Bronchial epithelial cell (primary cell): Measurements from ENCODE around the gene C4BPB. TPM values are rescaled to one million over a fixed set of nuclear protein-coding genes. Genes with fewer than 3 reads are reported as not detected.
A peak's percentile ranks its signal among the peaks of the same experiment; 100 is the strongest.

Source experiments
- DNase-seq: peaks from one replicate; pipeline ENCODE4 v3.0.0-alpha.2; 2010; ENCODE audit warnings: low read depth
- FAIRE-seq: peaks from 2 replicates; lab custom pipeline; 2011; peaks lifted over from hg19 to GRCh38; lab: Jason Lieb, UNC
- H3K27me3 ChIP-seq: 2 replicates; pipeline ENCODE4 v1.5.1; 2011; ENCODE audit warnings: low read length; ENCODE audit not compliant: control insufficient read depth, insufficient read depth
- H3K36me3 ChIP-seq: 2 replicates; pipeline ENCODE4 v1.5.1; 2011; ENCODE audit warnings: low read length; ENCODE audit not compliant: control insufficient read depth, insufficient read depth
- H3K4me3 ChIP-seq: 2 replicates; pipeline ENCODE4 v1.5.1; 2011; ENCODE audit warnings: mild to moderate bottlenecking, low read depth, low read length, control low read depth
- total RNA-seq: library from RNA; depleted of rRNA; stranded (reverse); fragments of >200 nt; gene quantifications from 2 replicates; pipeline ENCODE4 v1.2.1, GENCODE V29; 2014
- TF ChIP-seq, protein P1 (sequence below): IDR thresholded peaks from 2 replicates; pipeline ENCODE4 v1.5.1; 2011; ENCODE audit warnings: mild to moderate bottlenecking, moderate library complexity, low read length, control low read depth, inconsistent platforms; ENCODE audit not compliant: insufficient read depth, severe bottlenecking

Gene C4BPB
- total RNA-seq, 1 donor from 2014 or later, result not detected

DNA sequence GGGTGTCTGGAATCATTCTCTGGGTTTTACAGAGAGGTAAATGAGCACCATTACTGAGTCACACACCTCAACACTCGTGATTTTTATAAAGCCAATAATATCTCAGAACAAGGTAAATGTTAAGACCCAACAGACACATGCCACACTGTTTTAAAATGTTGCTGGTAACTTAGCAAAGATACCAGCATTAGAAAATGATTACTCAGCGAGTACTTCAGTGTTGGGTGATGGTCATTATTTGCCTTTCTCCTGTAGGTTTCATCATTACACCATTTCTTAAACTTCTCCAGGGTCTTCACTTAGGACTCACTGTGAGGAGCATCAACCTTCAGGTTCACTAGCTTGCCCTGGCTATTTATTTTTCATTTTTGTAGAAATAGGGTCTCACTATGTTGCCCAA lies 6.9 kb upstream of the C4BPB start:
- H3K36me3 ChIP-seq, result no peaks in the 10 kb centered on the region
- DNase-seq (no peak), FAIRE-seq (no peak)
- TF ChIP-seq, protein P1, sequence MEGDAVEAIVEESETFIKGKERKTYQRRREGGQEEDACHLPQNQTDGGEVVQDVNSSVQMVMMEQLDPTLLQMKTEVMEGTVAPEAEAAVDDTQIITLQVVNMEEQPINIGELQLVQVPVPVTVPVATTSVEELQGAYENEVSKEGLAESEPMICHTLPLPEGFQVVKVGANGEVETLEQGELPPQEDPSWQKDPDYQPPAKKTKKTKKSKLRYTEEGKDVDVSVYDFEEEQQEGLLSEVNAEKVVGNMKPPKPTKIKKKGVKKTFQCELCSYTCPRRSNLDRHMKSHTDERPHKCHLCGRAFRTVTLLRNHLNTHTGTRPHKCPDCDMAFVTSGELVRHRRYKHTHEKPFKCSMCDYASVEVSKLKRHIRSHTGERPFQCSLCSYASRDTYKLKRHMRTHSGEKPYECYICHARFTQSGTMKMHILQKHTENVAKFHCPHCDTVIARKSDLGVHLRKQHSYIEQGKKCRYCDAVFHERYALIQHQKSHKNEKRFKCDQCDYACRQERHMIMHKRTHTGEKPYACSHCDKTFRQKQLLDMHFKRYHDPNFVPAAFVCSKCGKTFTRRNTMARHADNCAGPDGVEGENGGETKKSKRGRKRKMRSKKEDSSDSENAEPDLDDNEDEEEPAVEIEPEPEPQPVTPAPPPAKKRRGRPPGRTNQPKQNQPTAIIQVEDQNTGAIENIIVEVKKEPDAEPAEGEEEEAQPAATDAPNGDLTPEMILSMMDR, result no peak
- no peak overlapping the region for H3K4me3 ChIP-seq
- H3K27me3 ChIP-seq, result no peaks in the 10 kb centered on the region

DNA sequence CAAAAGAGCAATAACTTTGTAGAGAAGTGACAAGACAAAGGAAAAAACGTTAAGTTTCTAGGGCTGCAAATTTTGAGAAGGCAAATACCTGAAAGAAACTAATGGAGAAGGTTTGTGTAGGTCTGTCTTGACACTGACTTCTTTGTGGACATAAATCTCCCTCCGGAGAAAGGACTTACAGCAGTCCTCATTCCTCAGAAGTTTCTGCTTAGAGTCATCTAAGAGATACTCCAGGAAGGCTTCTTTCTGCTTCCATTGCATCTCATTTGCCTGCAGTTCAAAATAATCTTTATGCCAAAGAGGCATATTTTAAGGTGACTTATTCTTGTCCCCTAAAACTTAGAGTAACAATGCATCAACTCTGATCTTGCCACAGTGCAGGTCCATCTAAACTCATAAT lies 4.4 kb upstream of the C4BPB start:
- TF ChIP-seq, protein P1, result no peak
- Histone ChIP-seq H3K27me3 (no peaks in the 10 kb centered on the region), H3K4me3 (no peak overlapping the region), H3K36me3 (no peaks in the 10 kb centered on the region)
- FAIRE-seq, result no peak
- DNase-seq, result no peak

DNA sequence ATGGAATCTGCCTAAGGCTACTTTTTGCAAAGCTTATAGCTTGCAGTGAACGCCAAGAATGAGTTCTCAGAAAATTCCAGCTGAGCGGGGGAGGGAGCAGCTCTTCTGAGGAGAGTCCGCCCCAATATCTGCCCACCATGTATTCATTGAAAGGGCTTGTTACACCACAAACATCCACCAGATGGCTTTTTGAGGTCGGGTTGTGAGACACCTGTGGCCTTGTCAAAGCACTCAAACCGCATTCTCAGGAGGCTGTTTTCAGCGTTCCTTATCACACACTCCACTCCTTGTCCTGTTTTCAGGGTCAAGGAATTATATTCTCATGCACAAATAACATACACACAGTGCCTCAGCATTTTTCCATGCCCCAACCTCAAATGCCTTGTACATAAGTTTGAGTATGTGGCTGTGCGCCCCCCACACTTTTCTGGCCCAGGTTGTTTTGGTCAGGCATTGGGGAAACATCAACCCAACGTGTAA lies 3.9 kb upstream of the C4BPB start:
- Histone ChIP-seq H3K27me3 (no peaks in the 10 kb centered on the region), H3K36me3 (no peaks in the 10 kb centered on the region), H3K4me3 (no peak overlapping the region)
- DNase-seq (peak; percentile 65), FAIRE-seq (peak; percentile 77)
- TF ChIP-seq, protein P1, result peak; percentile 73

DNA sequence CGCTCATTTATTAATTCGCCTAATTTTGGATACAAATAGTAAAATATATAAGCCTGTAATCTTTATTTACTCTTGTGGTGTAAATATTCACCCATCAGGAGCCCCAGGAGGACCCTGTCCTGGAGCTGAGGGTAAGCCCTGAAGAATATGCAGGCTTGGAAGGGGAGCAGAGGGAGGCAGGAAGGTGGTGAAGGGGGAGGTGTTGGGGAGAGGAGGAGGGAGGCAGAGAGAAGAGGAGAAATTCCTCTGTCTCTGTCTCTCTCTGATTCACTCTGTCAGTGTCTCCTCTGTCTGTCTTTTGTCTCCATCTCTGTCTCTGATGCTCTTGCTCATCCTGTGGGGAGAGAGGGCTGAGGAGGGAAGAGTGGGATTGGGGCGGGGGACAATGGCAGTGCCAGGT lies 2.8 kb upstream of the C4BPB start:
- Histone ChIP-seq H3K4me3 (no peak overlapping the region), H3K36me3 (no peaks in the 10 kb centered on the region), H3K27me3 (no peaks in the 10 kb centered on the region)
- no peak for FAIRE-seq
- no peak for DNase-seq
- TF ChIP-seq, protein P1, result no peak

DNA sequence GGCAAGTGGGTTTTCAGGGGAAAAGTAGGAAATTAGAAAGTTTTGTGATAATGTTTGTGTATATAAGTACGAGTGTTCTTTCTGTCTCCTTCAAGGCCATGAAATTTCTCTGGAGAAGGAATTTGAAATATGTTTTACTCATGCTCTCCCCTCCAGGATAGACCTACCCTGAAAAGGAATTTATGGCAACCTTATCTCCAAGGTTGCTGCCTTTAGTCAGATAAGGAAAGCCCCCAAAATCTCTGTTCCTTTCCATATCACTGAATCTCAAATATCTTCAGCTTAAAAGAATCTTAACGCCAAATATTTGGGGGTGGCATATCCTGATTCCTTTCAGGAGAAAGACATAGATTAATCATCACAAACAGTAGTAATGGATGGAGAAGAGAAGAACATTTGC lies 499 bp upstream of the C4BPB start:
- FAIRE-seq (no peak), DNase-seq (no peak)
- TF ChIP-seq, protein P1, result no peak
- Histone ChIP-seq H3K4me3 (no peak overlapping the region), H3K36me3 (no peaks in the 10 kb centered on the region), H3K27me3 (no peaks in the 10 kb centered on the region)
